ENCODE measurements around the gene ADH1C. TPM values are rescaled to one million over a fixed set of nuclear protein-coding genes. Genes with fewer than 3 reads are reported as not detected.
"Not testable (repeated sequence)": the region's sequence is repeated elsewhere in the genome, so short reads cannot be mapped to it uniquely, and the experiment has no call there.

ADH1C gene
- total RNA-seq, 2 experiments from 2014 or later = not detected

DNA sequence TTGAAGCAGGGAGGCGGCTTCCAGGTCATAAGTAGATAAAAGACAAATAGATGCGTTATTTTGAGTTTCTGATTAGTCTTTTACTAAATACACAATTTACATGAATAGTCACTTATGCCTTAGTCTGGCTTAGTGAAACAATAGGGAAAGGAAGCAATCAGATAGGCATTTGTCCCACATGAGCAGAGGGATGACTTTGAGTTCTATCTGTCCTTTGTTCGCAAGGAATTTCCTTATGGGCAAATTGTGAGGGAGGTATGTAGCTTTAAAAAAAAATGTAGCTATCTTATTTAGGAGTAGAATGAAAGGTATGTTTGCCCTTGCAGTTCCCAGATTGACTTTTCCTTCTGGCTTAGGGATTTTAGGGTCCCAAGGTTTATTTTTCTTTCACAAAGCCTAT is 26.3 kb upstream of the ADH1C start:
- intact Hi-C loops (cut with micrococcal nuclease) = no loop called here
- Mint-ChIP-seq H3K27me3 (ENCODE audit: low read depth) (peaks cover 8% of the 10 kb centered on the region), H3K36me3 (ENCODE audit: low read depth) (peaks cover 2% of the 10 kb centered on the region), H3K27ac (no peak overlapping the region), H3K4me1 (ENCODE audit: low read depth) (no peaks in the 10 kb centered on the region), H3K4me3 (no peak overlapping the region), H3K9me3 (peaks cover 6% of the 10 kb centered on the region)
- no peak for DNase-seq
- CTCF ChIA-PET = no interaction called here

DNA sequence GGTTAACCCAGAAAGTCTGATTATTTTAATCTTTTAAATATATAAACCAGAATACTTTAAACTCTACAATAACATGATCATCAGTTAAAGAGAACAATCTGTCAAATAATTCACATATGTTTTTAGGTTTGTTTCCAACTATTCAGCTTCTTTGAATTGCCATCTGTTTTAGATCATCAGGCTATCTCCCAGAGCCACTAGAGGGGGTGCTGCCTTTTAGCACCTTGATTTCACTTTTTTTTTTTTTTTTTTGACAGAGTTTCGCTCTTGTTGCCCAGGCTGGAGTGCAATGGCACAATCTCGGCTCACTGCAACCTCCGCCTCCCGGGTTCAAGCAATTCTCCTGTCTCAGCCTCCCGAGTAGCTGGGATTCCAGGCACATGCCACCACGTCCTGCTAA is 24.8 kb upstream of the ADH1C start:
- H3K27me3 Mint-ChIP-seq (ENCODE audit: low read depth) = not testable (repeated sequence)

GRCh38 chr4:99372464-99372863 is 19.9 kb upstream of the ADH1C start:
- DNase-seq; H3K4me1 Mint-ChIP-seq (ENCODE audit: low read depth); H3K36me3 Mint-ChIP-seq (ENCODE audit: low read depth); H3K4me3 Mint-ChIP-seq; H3K27ac Mint-ChIP-seq; CTCF ChIA-PET; intact Hi-C loops (cut with micrococcal nuclease); H3K9me3 Mint-ChIP-seq: not testable (repeated sequence)
- H3K27me3 Mint-ChIP-seq (ENCODE audit: low read depth) = peaks cover 12% of the 10 kb centered on the region

More for the DNA sequence above, 24.8 kb upstream of the ADH1C start:
- H3K27ac Mint-ChIP-seq; DNase-seq; intact Hi-C loops (cut with micrococcal nuclease); H3K4me1 Mint-ChIP-seq (ENCODE audit: low read depth); H3K36me3 Mint-ChIP-seq (ENCODE audit: low read depth); H3K4me3 Mint-ChIP-seq; H3K9me3 Mint-ChIP-seq: not testable (repeated sequence)
- CTCF ChIA-PET = interaction anchor here (0.7 to 1.5 kb wide), 3 partner anchors 11 to 317 kb away, joined by 3 to 6 read pairs (median 5); no protein-coding TSS in a partner anchor

- intact Hi-C loops (cut with micrococcal nuclease); DNase-seq; H3K4me3 Mint-ChIP-seq; H3K36me3 Mint-ChIP-seq (ENCODE audit: low read depth); CTCF ChIA-PET; H3K4me1 Mint-ChIP-seq (ENCODE audit: low read depth); H3K9me3 Mint-ChIP-seq; H3K27ac Mint-ChIP-seq: not testable (repeated sequence)
- peaks cover 15% of the 10 kb centered on the region for H3K27me3 Mint-ChIP-seq (ENCODE audit: low read depth)
Measured at GRCh38 chr4:99367817-99368216, 15.3 kb upstream of the ADH1C start.

GRCh38 chr4:99366491-99366890 is 13.9 kb upstream of the ADH1C start:
- Mint-ChIP-seq H3K27ac (no peak overlapping the region), H3K4me3 (no peak overlapping the region), H3K4me1 (ENCODE audit: low read depth) (no peaks in the 10 kb centered on the region), H3K27me3 (ENCODE audit: low read depth) (peaks cover 15% of the 10 kb centered on the region), H3K36me3 (ENCODE audit: low read depth) (no peaks in the 10 kb centered on the region), H3K9me3 (no peaks in the 10 kb centered on the region)
- intact Hi-C loops (cut with micrococcal nuclease) = no loop called here
- CTCF ChIA-PET = no interaction called here
- DNase-seq = no peak

DNA sequence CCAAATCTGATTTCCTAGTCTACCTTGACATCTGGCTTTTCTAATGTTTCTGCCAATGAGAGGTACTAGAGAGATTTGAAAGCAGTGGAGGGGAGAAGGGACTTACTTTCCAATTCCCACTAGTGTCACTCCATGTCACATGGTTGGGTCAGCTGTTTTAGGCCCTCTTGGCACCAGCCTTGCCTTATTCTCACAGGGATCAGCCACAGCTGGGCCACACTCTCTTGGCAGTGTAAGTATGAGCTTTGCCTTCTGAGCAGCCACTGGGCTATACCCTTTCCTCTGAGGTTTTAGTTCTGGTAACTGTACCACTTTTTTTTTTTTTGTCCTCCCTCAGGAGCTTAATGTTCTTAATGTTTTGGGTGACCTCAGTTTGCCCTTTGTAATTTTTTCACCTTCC is 10.2 kb upstream of the ADH1C start:
- no peak for DNase-seq
- H3K36me3 Mint-ChIP-seq (ENCODE audit: low read depth) = no peaks in the 10 kb centered on the region
- no peak overlapping the region for H3K4me3 Mint-ChIP-seq
- CTCF ChIA-PET = no interaction called here
- intact Hi-C loops (cut with micrococcal nuclease) = no loop called here
- H3K27ac Mint-ChIP-seq = no peak overlapping the region
- peaks cover 7% of the 10 kb centered on the region for H3K27me3 Mint-ChIP-seq (ENCODE audit: low read depth)
- H3K4me1 Mint-ChIP-seq (ENCODE audit: low read depth) = no peaks in the 10 kb centered on the region
- H3K9me3 Mint-ChIP-seq = no peaks in the 10 kb centered on the region

DNA sequence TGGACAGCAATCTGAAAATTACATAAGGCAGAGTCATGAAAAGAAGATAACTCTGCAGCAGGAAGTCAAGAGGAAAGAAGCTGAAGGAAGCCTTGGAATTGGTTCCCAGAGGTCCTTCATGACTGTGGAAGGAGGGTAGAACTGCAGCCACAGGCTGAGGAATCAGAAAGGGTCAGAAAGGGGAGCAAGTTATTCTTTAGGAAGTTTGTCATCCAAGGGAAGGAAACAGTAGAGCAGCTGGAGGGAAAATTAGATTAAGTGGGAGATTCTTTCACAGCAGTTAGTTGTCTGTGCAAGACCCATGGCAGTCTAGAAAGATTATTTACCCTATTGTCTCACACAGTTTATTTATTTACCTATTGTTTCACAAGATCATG is 9.3 kb upstream of the ADH1C start:
- H3K36me3 Mint-ChIP-seq (ENCODE audit: low read depth) = no peaks in the 10 kb centered on the region
- CTCF ChIA-PET = interaction anchor here (1.0 kb wide), 1 partner anchor 210 kb away, joined by 3 read pairs; no protein-coding TSS in a partner anchor
- intact Hi-C loops (cut with micrococcal nuclease) = no loop called here

GRCh38 chr4:99361268-99361898 is 8.8 kb upstream of the ADH1C start:
- Mint-ChIP-seq H3K4me1 (ENCODE audit: low read depth) (no peaks in the 10 kb centered on the region), H3K9me3 (no peaks in the 10 kb centered on the region), H3K36me3 (ENCODE audit: low read depth) (no peaks in the 10 kb centered on the region), H3K27me3 (ENCODE audit: low read depth) (peaks cover 5% of the 10 kb centered on the region), H3K4me3 (no peak overlapping the region), H3K27ac (no peak overlapping the region)
- intact Hi-C loops (cut with micrococcal nuclease) = no loop called here
- DNase-seq = no peak
- CTCF ChIA-PET = interaction anchor here (0.8 to 1.0 kb wide), 2 partner anchors 101 to 210 kb away, joined by 3 read pairs; no protein-coding TSS in a partner anchor

More for the DNA sequence above, 9.3 kb upstream of the ADH1C start:
- Mint-ChIP-seq H3K9me3 (no peaks in the 10 kb centered on the region), H3K4me3 (no peak overlapping the region), H3K4me1 (ENCODE audit: low read depth) (no peaks in the 10 kb centered on the region), H3K27ac (no peak overlapping the region), H3K27me3 (ENCODE audit: low read depth) (peaks cover 5% of the 10 kb centered on the region)
- no peak for DNase-seq

DNA sequence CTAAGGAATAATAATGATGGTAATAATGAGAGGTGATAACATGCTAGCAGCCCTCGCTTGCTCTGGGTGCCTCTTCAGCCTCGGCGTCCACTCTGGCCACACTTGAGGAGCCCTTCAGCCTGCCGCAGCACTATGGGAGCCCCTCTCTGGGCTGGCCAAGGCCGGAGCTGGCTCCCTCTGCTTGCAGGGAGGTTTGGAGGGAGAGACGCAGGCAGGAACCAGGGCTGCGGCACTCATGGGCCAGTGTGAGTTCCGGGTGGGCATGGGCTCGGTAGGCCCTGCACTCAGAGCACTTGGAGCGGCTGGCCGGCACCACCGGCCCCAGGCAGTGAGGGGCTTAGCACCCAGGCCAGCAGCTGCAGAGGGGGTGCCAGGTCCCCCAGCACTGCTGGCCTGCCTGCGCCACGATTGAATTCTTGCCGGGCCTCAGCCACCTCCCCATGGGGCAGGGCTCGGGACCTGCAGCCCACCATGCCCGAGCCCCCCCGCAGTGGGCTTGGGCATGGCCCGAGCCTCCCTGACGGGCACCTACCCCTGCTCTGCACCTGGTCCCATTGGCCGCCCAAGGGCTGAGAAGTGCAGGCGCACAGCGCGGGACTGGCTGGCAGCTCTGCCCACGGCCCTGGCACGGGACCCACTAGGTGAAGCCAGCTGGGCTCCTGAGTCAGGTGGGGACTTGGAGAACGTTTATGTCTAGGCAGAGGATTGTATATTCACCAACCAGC is 7.1 kb upstream of the ADH1C start:
- Mint-ChIP-seq H3K27me3 (ENCODE audit: low read depth) (peaks cover 5% of the 10 kb centered on the region), H3K27ac (no peak overlapping the region), H3K4me3 (no peak overlapping the region), H3K36me3 (ENCODE audit: low read depth) (no peaks in the 10 kb centered on the region), H3K4me1 (ENCODE audit: low read depth) (peaks cover 4% of the 10 kb centered on the region), H3K9me3 (peaks cover 2% of the 10 kb centered on the region)
- intact Hi-C loops (cut with micrococcal nuclease) = no loop called here
- CTCF ChIA-PET = no interaction called here
- DNase-seq = no peak

DNA sequence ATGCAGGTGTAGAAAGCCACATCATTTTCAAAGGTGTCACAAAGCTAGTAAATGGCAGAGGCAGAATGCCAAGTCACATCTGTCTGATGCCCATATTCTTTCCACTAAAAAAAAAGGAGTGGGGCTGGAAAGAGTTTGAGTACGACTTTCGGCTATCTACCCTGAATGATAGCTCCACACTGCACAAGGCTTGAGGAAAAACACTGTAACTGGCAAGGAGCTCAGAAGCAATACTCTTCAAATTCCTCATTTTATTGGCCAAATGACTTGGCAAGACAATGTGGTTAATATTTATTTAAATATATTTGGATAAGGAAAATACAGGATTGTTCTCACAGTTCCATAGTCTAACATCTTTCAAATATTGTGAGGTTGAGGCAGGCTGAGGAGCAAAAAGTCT is 5.4 kb upstream of the ADH1C start:
- Mint-ChIP-seq H3K4me1 (ENCODE audit: low read depth) (peaks cover 4% of the 10 kb centered on the region), H3K27me3 (ENCODE audit: low read depth) (peaks cover 5% of the 10 kb centered on the region), H3K9me3 (peaks cover 2% of the 10 kb centered on the region), H3K27ac (no peak overlapping the region), H3K4me3 (no peak overlapping the region), H3K36me3 (ENCODE audit: low read depth) (no peaks in the 10 kb centered on the region)
- no peak for DNase-seq
- CTCF ChIA-PET = interaction anchor here (0.9 kb wide), 1 partner anchor 46 kb away, joined by 3 read pairs; no protein-coding TSS in a partner anchor
- intact Hi-C loops (cut with micrococcal nuclease) = no loop called here

- CTCF ChIA-PET = interaction anchor here (0.9 kb wide), 1 partner anchor 47 kb away, joined by 3 read pairs; no protein-coding TSS in a partner anchor
- intact Hi-C loops (cut with micrococcal nuclease) = no loop called here
- peaks cover 7% of the 10 kb centered on the region for H3K27me3 Mint-ChIP-seq (ENCODE audit: low read depth)
- peaks cover 4% of the 10 kb centered on the region for H3K4me1 Mint-ChIP-seq (ENCODE audit: low read depth)
- peaks cover 2% of the 10 kb centered on the region for H3K9me3 Mint-ChIP-seq
- no peak overlapping the region for H3K4me3 Mint-ChIP-seq
- H3K27ac Mint-ChIP-seq = no peak overlapping the region
- no peaks in the 10 kb centered on the region for H3K36me3 Mint-ChIP-seq (ENCODE audit: low read depth)
- no peak for DNase-seq
Measured at GRCh38 chr4:99356992-99357391, 4.4 kb upstream of the ADH1C start.

DNA sequence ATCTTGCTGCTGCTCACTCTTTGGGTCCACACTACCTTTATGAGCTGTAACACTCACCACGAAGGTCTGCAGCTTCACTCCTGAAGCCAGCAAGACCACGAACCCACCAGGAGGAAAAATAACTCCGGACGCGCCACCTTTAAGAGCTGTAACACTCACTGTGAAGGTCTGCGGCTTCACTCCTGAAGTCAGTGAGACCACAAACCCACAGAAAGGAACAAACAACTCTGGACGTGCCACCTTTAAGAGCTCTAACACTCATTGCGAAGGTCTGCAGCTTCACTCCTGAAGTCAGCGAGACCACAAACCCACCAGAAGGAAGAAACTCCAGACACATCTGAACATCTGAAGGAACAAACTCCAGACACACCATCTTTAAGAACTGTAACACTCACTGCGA is 3.6 kb upstream of the ADH1C start:
- intact Hi-C loops (cut with micrococcal nuclease); H3K4me3 Mint-ChIP-seq; H3K27me3 Mint-ChIP-seq (ENCODE audit: low read depth); CTCF ChIA-PET; DNase-seq; H3K4me1 Mint-ChIP-seq (ENCODE audit: low read depth); H3K9me3 Mint-ChIP-seq; H3K36me3 Mint-ChIP-seq (ENCODE audit: low read depth); H3K27ac Mint-ChIP-seq: not testable (repeated sequence)

GRCh38 chr4:99351487-99351886 is 1.1 kb downstream of the ADH1C start:
- intact Hi-C loops (cut with micrococcal nuclease) = no loop called here
- H3K27me3 Mint-ChIP-seq (ENCODE audit: low read depth) = peaks cover 12% of the 10 kb centered on the region
- peaks cover 2% of the 10 kb centered on the region for H3K9me3 Mint-ChIP-seq
- peaks cover 4% of the 10 kb centered on the region for H3K4me1 Mint-ChIP-seq (ENCODE audit: low read depth)
- no peak overlapping the region for H3K4me3 Mint-ChIP-seq
- DNase-seq = no peak
- no peak overlapping the region for H3K27ac Mint-ChIP-seq
- H3K36me3 Mint-ChIP-seq (ENCODE audit: low read depth) = no peaks in the 10 kb centered on the region
- CTCF ChIA-PET = no interaction called here
